ENCODE data around the gene BPIFB1.

GRCh38 chr20:33290852-33291251 is 7.8 kb downstream of the BPIFB1 start:
- no peak for TF ChIP-seq EGR1 (IDR thresholded peaks at IDR 0.05; ENCODE audit: borderline replicate concordance, low read depth, low read length)
- TF ChIP-seq POLR2A (IDR thresholded peaks at IDR 0.05; ENCODE audit: control extremely low read depth in 1 of 2, low read depth in 2 of 2, low read length in 2 of 2), result no peak
- no peak for TF ChIP-seq MAFK (IDR thresholded peaks at IDR 0.05; ENCODE audit: low read depth, low read length)
- TF ChIP-seq CTCF (IDR thresholded peaks at IDR 0.05; ENCODE audit: control extremely low read depth in 1 of 3, insufficient read depth in 1 of 3, low read depth in 1 of 3, low read length in 3 of 3), result no peak
- TF ChIP-seq POLR2AphosphoS5 (IDR thresholded peaks at IDR 0.05; ENCODE audit: low read depth, low read length), result no peak
- no peak for TF ChIP-seq CHD2 (IDR thresholded peaks at IDR 0.05; ENCODE audit: low read length)
- no peak for TF ChIP-seq NANOG (IDR thresholded peaks at IDR 0.05; ENCODE audit: insufficient read depth, low read depth, low read length, poor library complexity, severe bottlenecking)
- TF ChIP-seq JUN (IDR thresholded peaks at IDR 0.05; ENCODE audit: low read depth, low read length), result no peak
- no peak for TF ChIP-seq EZH2 (IDR thresholded peaks at IDR 0.05; ENCODE audit: low read depth, low read length, severe bottlenecking)
- TF ChIP-seq JUND (IDR thresholded peaks at IDR 0.05; ENCODE audit: low read length), result no peak

All from H1 (cell line).